CD4-positive, alpha-beta memory T cell (primary cell): ENCODE data around the gene RNF126. TPM values are rescaled to one million over a fixed set of nuclear protein-coding genes. Genes with fewer than 3 reads are reported as not detected.

ENCODE experiments used
- CTCF ChIA-PET: fragments of 350-600 bp; sonication (Branson Sonifier 250); formaldehyde crosslinking; loops from one replicate; lab custom pipeline; 2021; ENCODE audit warnings: inconsistent platforms; ENCODE audit not compliant: partially characterized antibody; lab: Charles Lee
- POLR2A ChIA-PET: fragments of 350-600 bp; sonication (Branson Sonifier 250); formaldehyde crosslinking; loops from one replicate; lab custom pipeline; 2021; ENCODE audit not compliant: partially characterized antibody; lab: Charles Lee
- DNase-seq, 5 donors: peaks; one replicate each; pipeline versions ENCODE4 v3.0.0 to v3.0.0-alpha.2; 2020 to 2022; ENCODE audit warnings: mixed read lengths in 1 of 5
- H3K27ac ChIP-seq: one replicate; pipeline ENCODE4 v1.7.0; 2013; ENCODE audit warnings: low read depth, low read length
- H3K27me3 ChIP-seq: 2 replicates; pipeline ENCODE4 v1.7.0; 2013; ENCODE audit warnings: mild to moderate bottlenecking, low read length, moderate library complexity; ENCODE audit not compliant: insufficient read depth
- H3K36me3 ChIP-seq: 2 replicates; pipeline ENCODE4 v1.7.0; 2013; ENCODE audit warnings: mild to moderate bottlenecking, low read length, moderate library complexity; ENCODE audit not compliant: insufficient read depth
- H3K4me1 ChIP-seq: 2 replicates; pipeline ENCODE4 v1.7.0; 2013; ENCODE audit warnings: mild to moderate bottlenecking, low read length, moderate library complexity; ENCODE audit not compliant: insufficient read depth
- H3K4me3 ChIP-seq, 2 donors: one replicate each; pipeline ENCODE4 v1.7.0; 2013; ENCODE audit warnings: low read length in 2 of 2, mild to moderate bottlenecking in 1 of 2
- H3K9me3 ChIP-seq, 2 donors: one replicate each; pipeline ENCODE4 v1.7.0; 2013; ENCODE audit warnings: low read length in 2 of 2, control low read depth in 1 of 2; ENCODE audit not compliant: control insufficient read depth in 1 of 2
- H3K27ac Mint-ChIP-seq, 7 donors: one replicate each; pipeline ENCODE4 v1.8.0; 2020 to 2021; ENCODE audit warnings: mixed read lengths in 7 of 7, mild to moderate bottlenecking in 6 of 7, inconsistent platforms in 3 of 7, moderate library complexity in 3 of 7
- H3K27me3 Mint-ChIP-seq, 2 donors: one replicate each; pipeline ENCODE4 v1.8.0; 2020 to 2021; ENCODE audit warnings: mixed read lengths in 2 of 2
- H3K36me3 Mint-ChIP-seq, 2 donors: one replicate each; pipeline ENCODE4 v1.8.0; 2020 to 2021; ENCODE audit warnings: mixed read lengths in 2 of 2, inconsistent platforms in 1 of 2, mild to moderate bottlenecking in 1 of 2
- H3K4me1 Mint-ChIP-seq, 4 donors: one replicate each; pipeline ENCODE4 v1.8.0; 2020 to 2021; ENCODE audit warnings: mixed read lengths in 4 of 4, mild to moderate bottlenecking in 1 of 4
- H3K4me3 Mint-ChIP-seq, 8 donors: one replicate each; pipeline ENCODE4 v1.8.0; 2020 to 2021; ENCODE audit warnings: mixed read lengths in 8 of 8, mild to moderate bottlenecking in 7 of 8, moderate library complexity in 6 of 8, inconsistent platforms in 3 of 8
- H3K9me3 Mint-ChIP-seq, 8 donors: one replicate each; pipeline ENCODE4 v1.8.0; 2020 to 2021; ENCODE audit warnings: mixed read lengths in 8 of 8, mild to moderate bottlenecking in 5 of 8, inconsistent platforms in 3 of 8, moderate library complexity in 1 of 8
- intact Hi-C: fragments of 100-400 bp; cut with micrococcal nuclease; formaldehyde crosslinking; loops from one replicate; pipeline ENCODE4 v1.15.1; 2023
- polyA plus RNA-seq, 2 donors: library from polyadenylated mRNA; unstranded; fragments of 300-500 nt; fragmentation: Illumina TruSeq; gene quantifications; one replicate each; pipeline ENCODE4 v1.2.3, GENCODE V29; 2021
- total RNA-seq, 2 experiments: library from RNA; stranded (reverse); gene quantifications; one replicate each; pipeline ENCODE4 v1.2.3, GENCODE V29; 2021

The RNF126 gene
- 100 to 1,000 TPM; 105 to 112 TPM for total RNA-seq
- polyA plus RNA-seq: 10 to 100 TPM; 82.3 to 95.6 TPM

GRCh38 chr19:662962-663681 lies at the start of gene RNF126:
Gene RNF126, minus strand, starts transcription at chr19:663214. Its CDS starts 93 bp downstream, at chr19:663121.
- Histone ChIP-seq H3K9me3 (no peaks in the 10 kb centered on the region), H3K27ac (peak within 1 kb of the TSS; percentile 96), H3K4me1 (peaks cover 46% of the 10 kb centered on the region), H3K27me3 (no peaks in the 10 kb centered on the region), H3K4me3 (peak within 1 kb of the TSS; percentile 83 to 99), H3K36me3 (peaks cover 6% of the 10 kb centered on the region)
- H3K9me3 Mint-ChIP-seq: peaks cover 0 to 4% (median 0%) of the 10 kb centered on the region in 8 donors
- DNase-seq: peak; percentile 86 to 90 (median 89)
- H3K4me1 Mint-ChIP-seq: peaks cover 7 to 53% (median 34%) of the 10 kb centered on the region in 4 donors
- peak within 1 kb of the TSS; percentile 94 to 100 (median 98) for H3K4me3 Mint-ChIP-seq
- peaks cover 0 to 3% of the 10 kb centered on the region in 2 donors for H3K27me3 Mint-ChIP-seq
- ChIA-PET CTCF (interaction anchor here (1.0 to 1.9 kb wide), 4 partner anchors 17 to 79 kb away, joined by 3 to 8 read pairs (median 6); no protein-coding TSS in a partner anchor), POLR2A (interaction anchor here (0.6 to 6.1 kb wide), 16 partner anchors 8 to 156 kb away, joined by 3 to 54 read pairs (median 4); partner anchors contain the start of genes BSG, FSTL3, POLRMT and TPGS1)
- intact Hi-C loops: loop anchor here (1.0 to 2.0 kb wide), 5 partner anchors 17 to 230 kb away; partner anchors contain the start of genes BSG, MED16, PTBP1 and RNU6-9
- peak within 1 kb of the TSS; percentile 97 to 100 (median 99) for H3K27ac Mint-ChIP-seq
- H3K36me3 Mint-ChIP-seq: peaks cover 3 to 27% of the 10 kb centered on the region in 2 donors

GRCh38 chr19:711254-711653 lies 48.2 kb upstream of the RNF126 start:
- Mint-ChIP-seq H3K27me3 (peaks cover 20 to 25% of the 10 kb centered on the region in 2 donors), H3K27ac (no peak overlapping the region), H3K4me1 (no peaks in the 10 kb centered on the region), H3K36me3 (no peaks in the 10 kb centered on the region), H3K9me3 (peaks cover 0 to 11% (median 7%) of the 10 kb centered on the region in 8 donors), H3K4me3 (peak overlapping the region in 2 of 8 donors; percentile 6 to 21)
- no peaks in the 10 kb centered on the region for H3K4me1 ChIP-seq
- no peak overlapping the region for H3K27ac ChIP-seq
- no peaks in the 10 kb centered on the region for H3K9me3 ChIP-seq
- POLR2A ChIA-PET: no interaction called here
- CTCF ChIA-PET: no interaction called here
- intact Hi-C loops: no loop called here
- no peaks in the 10 kb centered on the region for H3K27me3 ChIP-seq
- H3K36me3 ChIP-seq: no peaks in the 10 kb centered on the region
- no peak overlapping the region for H3K4me3 ChIP-seq
- no peak for DNase-seq

- Histone ChIP-seq H3K4me3 (no peak overlapping the region), H3K36me3 (no peaks in the 10 kb centered on the region), H3K9me3 (no peaks in the 10 kb centered on the region), H3K27ac (no peak overlapping the region), H3K27me3 (no peaks in the 10 kb centered on the region), H3K4me1 (no peaks in the 10 kb centered on the region)
- peaks cover 18 to 23% of the 10 kb centered on the region in 2 donors for H3K27me3 Mint-ChIP-seq
- H3K4me1 Mint-ChIP-seq: no peaks in the 10 kb centered on the region
- no peak for DNase-seq
- ChIA-PET CTCF (no interaction called here), POLR2A (no interaction called here)
- H3K4me3 Mint-ChIP-seq: peak overlapping the region in 1 of 8 donors; percentile 39
- intact Hi-C loops: no loop called here
- H3K9me3 Mint-ChIP-seq: peaks cover 0 to 8% (median 6%) of the 10 kb centered on the region in 8 donors
- H3K27ac Mint-ChIP-seq: no peak overlapping the region
- no peaks in the 10 kb centered on the region for H3K36me3 Mint-ChIP-seq
Measured at GRCh38 chr19:710767-711166, 47.8 kb upstream of the RNF126 start.

GRCh38 chr19:709965-710571 lies 47.1 kb upstream of the RNF126 start:
- Mint-ChIP-seq H3K9me3 (peaks cover 0 to 3% (median 0%) of the 10 kb centered on the region in 8 donors), H3K27me3 (peaks cover 12 to 20% of the 10 kb centered on the region in 2 donors), H3K36me3 (no peaks in the 10 kb centered on the region), H3K4me1 (no peaks in the 10 kb centered on the region), H3K4me3 (no peak overlapping the region), H3K27ac (no peak overlapping the region)
- Histone ChIP-seq H3K27ac (no peak overlapping the region), H3K27me3 (no peaks in the 10 kb centered on the region), H3K36me3 (no peaks in the 10 kb centered on the region), H3K4me3 (no peak overlapping the region), H3K4me1 (no peaks in the 10 kb centered on the region), H3K9me3 (no peaks in the 10 kb centered on the region)
- DNase-seq: no peak
- intact Hi-C loops: no loop called here
- ChIA-PET CTCF (no interaction called here), POLR2A (no interaction called here)

GRCh38 chr19:709196-709964 lies 46.4 kb upstream of the RNF126 start:
- H3K27me3 ChIP-seq: no peaks in the 10 kb centered on the region
- Mint-ChIP-seq H3K4me3 (no peak overlapping the region), H3K27ac (no peak overlapping the region), H3K36me3 (no peaks in the 10 kb centered on the region), H3K27me3 (peaks cover 12 to 20% of the 10 kb centered on the region in 2 donors), H3K9me3 (peaks cover 0 to 3% (median 0%) of the 10 kb centered on the region in 8 donors), H3K4me1 (peaks cover 0 to under 1% (median 0%) of the 10 kb centered on the region in 4 donors)
- ChIA-PET POLR2A (no interaction called here), CTCF (no interaction called here)
- no peak overlapping the region for H3K27ac ChIP-seq
- peaks cover 4% of the 10 kb centered on the region for H3K4me1 ChIP-seq
- intact Hi-C loops: no loop called here
- no peak overlapping the region for H3K4me3 ChIP-seq
- H3K9me3 ChIP-seq: no peaks in the 10 kb centered on the region
- no peak for DNase-seq
- no peaks in the 10 kb centered on the region for H3K36me3 ChIP-seq

- peaks cover 0 to 5% (median 2%) of the 10 kb centered on the region in 4 donors for H3K4me1 Mint-ChIP-seq
- ChIA-PET POLR2A (no interaction called here), CTCF (no interaction called here)
- Histone ChIP-seq H3K27ac (no peak within 1 kb of the TSS), H3K36me3 (no peaks in the 10 kb centered on the region), H3K27me3 (no peaks in the 10 kb centered on the region), H3K4me1 (peaks cover 7% of the 10 kb centered on the region), H3K4me3 (no peak within 1 kb of the TSS), H3K9me3 (no peaks in the 10 kb centered on the region)
- intact Hi-C loops: no loop called here
- H3K9me3 Mint-ChIP-seq: peaks cover 0 to 3% (median 0%) of the 10 kb centered on the region in 8 donors
- H3K4me3 Mint-ChIP-seq: peak within 1 kb of the TSS in 3 of 8 donors; percentile 31 to 69 (median 46)
- peak within 1 kb of the TSS in 1 of 7 donors; percentile 12 for H3K27ac Mint-ChIP-seq
- no peaks in the 10 kb centered on the region for H3K36me3 Mint-ChIP-seq
- H3K27me3 Mint-ChIP-seq: peaks cover 12 to 20% of the 10 kb centered on the region in 2 donors
- no peak for DNase-seq
Measured at GRCh38 chr19:708154-709143, 45.4 kb upstream of the RNF126 start, which contains the start of gene PALM. Gene PALM, plus strand, starts transcription at chr19:708935. Its CDS starts 212 bp downstream, at chr19:709147.
